ENCODE measurements around the gene CHIT1. TPM values are rescaled to one million over a fixed set of nuclear protein-coding genes. Genes with fewer than 3 reads are reported as not detected.
"Not testable (repeated sequence)": the region's sequence is repeated elsewhere in the genome, so short reads cannot be mapped to it uniquely, and the experiment has no call there.

Gene CHIT1
- total RNA-seq, 1 donor from 2014 or later = 0.28 TPM

- DNase-seq (ENCODE audit: low spot score); ATAC-seq: not testable (repeated sequence)
These were observed 36.7 kb upstream of the CHIT1 start for GRCh38 chr1:203266140-203266539.

GRCh38 chr1:203265541-203265940, 36.1 kb upstream of the CHIT1 start:
- DNase-seq (ENCODE audit: low spot score) = no peak
- ATAC-seq = no peak

DNA sequence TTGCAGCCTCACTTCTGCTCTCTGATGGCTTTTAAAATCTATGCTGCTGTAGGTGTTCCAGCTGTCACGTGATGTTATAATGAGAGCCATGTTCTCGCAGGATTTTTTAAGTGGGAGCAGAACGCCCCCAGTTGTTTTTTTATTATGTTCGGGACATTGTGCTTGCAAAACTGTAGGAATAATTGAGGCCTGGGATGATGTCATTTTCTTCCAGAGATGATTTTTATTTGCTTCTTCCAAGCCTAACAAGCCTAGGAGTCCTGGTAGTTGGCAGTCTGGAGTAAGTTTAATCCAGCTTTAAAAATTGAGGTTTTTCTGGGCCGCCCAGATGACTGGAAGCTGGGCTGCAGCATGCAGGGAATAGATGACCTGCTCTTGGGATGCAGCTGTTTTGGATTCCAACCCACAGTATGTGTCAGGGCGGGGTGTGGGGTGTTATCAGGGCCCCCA, 34.6 kb upstream of the CHIT1 start:
- no peak for ATAC-seq
- no peak for DNase-seq (ENCODE audit: low spot score)

DNA sequence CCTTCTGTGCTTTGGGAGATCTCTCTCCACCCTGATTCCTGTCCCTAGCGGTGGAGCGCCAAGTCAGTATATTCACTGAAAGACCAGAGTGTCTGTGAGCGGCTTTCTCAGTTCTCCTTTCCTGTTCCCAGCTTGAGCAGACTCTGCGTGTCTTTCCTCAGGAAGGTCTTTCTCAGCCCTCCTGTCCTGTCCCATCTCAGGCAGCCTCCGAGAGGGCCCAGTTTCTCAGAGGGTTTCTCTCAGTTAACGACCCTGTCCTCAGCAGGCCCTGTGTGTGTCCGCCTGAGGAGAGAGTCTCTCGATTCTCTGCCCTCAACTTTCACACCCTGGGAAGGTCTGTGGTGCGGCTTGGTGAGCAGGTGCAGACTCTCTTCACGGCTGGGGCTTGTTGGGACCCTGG, 34.0 kb upstream of the CHIT1 start:
- ATAC-seq (no peak), DNase-seq (ENCODE audit: low spot score) (no peak)

DNA sequence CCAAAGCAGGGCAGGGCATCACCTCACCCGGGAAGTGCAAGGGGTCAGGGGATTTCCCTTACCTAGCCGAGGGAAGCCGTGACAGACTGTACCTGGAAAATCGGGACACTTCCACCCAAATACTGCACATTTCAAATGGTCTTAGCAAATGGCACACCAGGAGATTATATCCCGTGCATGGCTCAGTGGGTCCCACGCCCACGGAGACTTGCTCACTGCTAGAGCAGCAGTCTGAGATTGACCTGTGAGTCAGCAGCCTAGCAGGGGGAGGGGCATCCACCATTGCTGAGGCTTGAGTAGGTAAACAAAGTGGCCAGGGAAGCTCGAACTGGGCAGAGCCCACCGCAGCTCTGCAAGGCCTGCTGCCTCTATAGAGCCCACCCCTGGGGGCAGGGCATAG, 27.2 kb upstream of the CHIT1 start:
- not testable (repeated sequence) for DNase-seq (ENCODE audit: low spot score); ATAC-seq

DNA sequence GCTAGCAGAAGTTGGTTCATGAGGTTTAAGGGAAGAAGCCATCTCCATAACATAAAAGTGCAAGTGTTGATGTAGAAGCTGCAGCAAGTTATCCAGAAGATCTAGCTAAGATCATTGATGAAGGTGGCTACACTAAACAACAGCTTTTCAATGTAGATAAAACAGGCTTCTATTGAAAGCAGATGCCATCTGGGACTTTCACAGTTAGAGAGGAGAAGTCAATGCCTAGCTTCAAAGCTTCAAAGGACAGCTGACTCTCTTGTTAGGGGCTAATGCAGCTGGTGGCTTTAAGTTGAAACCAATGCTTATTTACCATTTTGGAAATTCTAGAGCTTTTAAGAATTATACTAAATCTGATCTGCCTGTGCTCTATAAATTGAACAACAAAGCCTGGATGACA, 25.3 kb upstream of the CHIT1 start:
- DNase-seq (ENCODE audit: low spot score); ATAC-seq: not testable (repeated sequence)

- no peak for ATAC-seq
- DNase-seq (ENCODE audit: low spot score) = no peak
These were observed 23.2 kb upstream of the CHIT1 start for GRCh38 chr1:203252678-203253077.

- no peak for DNase-seq (ENCODE audit: low spot score)
- no peak for ATAC-seq
These were observed 22.0 kb upstream of the CHIT1 start for GRCh38 chr1:203251466-203251865.

DNA sequence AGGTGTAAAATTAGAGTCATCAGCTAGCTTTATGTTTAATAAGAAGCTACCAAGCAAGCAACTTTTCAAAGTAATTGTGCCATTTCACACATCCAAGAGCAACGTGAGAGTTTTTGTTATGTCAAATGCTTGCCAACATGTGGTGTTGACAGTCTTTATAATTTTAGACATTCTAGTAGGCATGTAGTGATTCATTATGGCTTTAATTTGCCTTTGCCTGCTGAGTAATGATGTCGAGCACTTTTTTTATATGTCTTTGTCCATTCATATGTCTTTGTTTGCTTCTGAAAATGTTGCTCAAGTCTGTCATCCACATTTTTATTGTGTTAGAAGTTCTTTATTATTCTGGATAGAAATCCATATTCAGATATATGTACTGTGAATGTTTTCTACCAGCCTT, 21.4 kb upstream of the CHIT1 start:
- no peak for DNase-seq (ENCODE audit: low spot score)
- no peak for ATAC-seq

DNA sequence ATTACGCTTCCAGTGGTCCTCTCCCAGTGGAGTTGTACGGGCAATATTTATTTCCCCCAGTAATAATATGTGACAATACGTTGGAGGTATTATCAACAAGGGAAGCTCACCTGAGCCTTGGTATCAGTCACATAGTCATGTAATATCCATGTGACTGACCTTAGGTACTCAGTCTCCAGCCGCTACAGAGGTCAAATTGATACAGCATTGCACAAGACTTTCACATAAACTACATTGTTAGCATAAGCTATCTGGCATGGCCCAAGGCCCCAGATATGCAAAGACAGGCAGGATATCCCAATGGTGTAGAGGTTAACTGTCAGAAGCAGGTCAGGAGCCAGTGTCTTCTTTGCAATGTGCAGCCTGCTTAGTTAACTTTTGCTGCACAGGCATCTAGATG, 15.3 kb upstream of the CHIT1 start:
- peak; percentile 99 for ATAC-seq
- DNase-seq (ENCODE audit: low spot score) = peak; percentile 62

- not testable (repeated sequence) for ATAC-seq; DNase-seq (ENCODE audit: low spot score)
These were observed 12.2 kb upstream of the CHIT1 start for GRCh38 chr1:203241708-203242107.

- ATAC-seq (no peak), DNase-seq (ENCODE audit: low spot score) (no peak)
These were observed 10.2 kb upstream of the CHIT1 start for GRCh38 chr1:203239526-203240305.

DNA sequence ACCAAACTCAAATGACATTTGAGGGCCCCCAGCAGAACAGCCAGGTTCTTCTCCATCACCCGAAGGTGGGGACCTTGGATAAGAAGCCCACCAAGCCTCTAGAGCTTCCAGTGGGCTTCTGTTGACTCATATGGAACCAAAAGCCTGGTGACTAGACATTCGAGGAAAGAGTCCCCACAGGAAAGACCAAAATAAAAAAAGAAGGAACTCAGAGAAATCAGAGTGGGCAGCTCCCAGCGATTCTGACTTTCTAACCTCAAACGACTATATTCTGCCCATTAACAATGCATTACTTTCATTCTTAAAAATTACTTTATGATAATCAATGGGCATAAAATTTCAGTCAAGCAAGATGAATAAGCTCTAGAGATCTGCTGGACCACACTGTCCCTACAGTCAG, 9.6 kb upstream of the CHIT1 start:
- DNase-seq (ENCODE audit: low spot score) (no peak), ATAC-seq (no peak)

- no peak for ATAC-seq
- DNase-seq (ENCODE audit: low spot score) = no peak
These were observed 9.1 kb upstream of the CHIT1 start for GRCh38 chr1:203238535-203238934.

DNA sequence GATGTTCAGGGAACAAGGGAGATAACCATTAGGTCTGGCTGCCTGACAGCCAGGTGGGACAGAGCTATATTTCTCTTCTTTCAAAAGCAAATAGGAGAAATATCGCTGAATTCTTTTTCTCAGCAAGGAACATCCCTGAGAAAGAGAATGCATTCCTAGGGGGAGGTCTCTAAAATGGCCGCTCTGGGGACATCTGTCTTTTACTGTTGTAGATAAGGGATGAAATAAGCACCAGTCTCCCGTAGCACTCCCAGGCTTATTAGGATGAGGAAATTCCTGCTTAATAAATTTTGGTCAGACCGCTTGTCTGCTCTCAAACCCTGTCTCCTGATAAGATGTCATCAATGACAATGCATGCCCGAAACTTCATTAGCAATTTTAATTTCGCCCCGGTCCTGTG, 5.4 kb upstream of the CHIT1 start:
- ATAC-seq; DNase-seq (ENCODE audit: low spot score): not testable (repeated sequence)

DNA sequence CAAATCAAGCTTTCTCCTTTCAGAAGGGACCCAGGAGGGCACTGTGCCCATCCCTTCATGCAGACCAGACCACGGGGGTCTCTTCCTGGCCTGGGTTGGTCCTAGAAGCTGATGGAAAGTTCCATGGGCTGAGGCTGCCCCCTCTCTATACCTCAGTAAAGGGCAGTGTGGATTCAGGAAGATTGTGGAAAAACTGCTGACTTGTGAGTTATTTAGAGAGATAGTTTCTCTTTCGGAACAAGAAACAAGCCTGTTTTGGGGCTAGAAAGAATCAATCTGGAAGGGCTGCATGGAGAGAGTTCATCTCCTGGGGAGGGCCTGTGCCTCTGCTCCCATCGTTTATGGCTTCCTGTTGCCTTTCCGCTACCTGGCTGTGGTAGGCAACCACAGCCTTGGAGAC, 803 bp downstream of the CHIT1 start:
- no peak for DNase-seq (ENCODE audit: low spot score)

DNA sequence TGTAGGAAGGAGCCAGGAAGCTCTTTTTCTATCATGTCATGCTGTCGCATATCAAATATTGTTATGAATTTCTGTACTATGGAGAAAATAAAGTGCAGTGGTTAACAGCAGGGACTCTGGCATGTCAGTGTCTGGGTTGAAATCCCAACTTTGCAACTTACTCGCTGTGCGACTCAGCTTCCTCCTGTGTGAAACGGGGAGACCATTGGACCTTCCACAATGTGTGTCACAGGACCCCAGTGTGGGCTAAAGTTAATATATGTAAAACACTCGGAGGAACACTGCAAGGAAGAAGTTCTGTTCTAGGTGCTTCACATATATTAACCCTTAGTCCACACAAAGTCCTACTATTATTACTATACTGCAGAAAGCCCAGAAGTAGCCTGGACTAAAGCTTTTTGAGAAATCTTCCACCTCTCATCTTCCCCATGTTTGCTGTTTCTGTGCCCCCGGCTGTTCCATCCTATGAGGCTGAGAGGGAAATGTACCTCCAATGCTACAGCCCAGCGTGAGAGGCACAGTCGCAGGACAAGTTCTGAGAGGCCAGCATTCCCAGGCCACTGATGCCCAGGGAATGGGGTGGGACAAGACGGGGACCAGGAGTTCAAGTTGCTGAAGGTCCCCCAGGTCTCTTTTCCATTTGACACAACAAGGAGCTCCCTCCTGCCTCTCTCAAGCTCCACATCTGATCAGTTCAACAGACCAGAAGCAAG, 1.9 kb downstream of the CHIT1 start:
- ATAC-seq (no peak), DNase-seq (ENCODE audit: low spot score) (no peak)

More for the DNA sequence above, 803 bp downstream of the CHIT1 start:
- ATAC-seq = no peak

- DNase-seq (ENCODE audit: low spot score) (no peak), ATAC-seq (no peak)
These were observed 4.4 kb downstream of the CHIT1 start for GRCh38 chr1:203225071-203225470.

DNA sequence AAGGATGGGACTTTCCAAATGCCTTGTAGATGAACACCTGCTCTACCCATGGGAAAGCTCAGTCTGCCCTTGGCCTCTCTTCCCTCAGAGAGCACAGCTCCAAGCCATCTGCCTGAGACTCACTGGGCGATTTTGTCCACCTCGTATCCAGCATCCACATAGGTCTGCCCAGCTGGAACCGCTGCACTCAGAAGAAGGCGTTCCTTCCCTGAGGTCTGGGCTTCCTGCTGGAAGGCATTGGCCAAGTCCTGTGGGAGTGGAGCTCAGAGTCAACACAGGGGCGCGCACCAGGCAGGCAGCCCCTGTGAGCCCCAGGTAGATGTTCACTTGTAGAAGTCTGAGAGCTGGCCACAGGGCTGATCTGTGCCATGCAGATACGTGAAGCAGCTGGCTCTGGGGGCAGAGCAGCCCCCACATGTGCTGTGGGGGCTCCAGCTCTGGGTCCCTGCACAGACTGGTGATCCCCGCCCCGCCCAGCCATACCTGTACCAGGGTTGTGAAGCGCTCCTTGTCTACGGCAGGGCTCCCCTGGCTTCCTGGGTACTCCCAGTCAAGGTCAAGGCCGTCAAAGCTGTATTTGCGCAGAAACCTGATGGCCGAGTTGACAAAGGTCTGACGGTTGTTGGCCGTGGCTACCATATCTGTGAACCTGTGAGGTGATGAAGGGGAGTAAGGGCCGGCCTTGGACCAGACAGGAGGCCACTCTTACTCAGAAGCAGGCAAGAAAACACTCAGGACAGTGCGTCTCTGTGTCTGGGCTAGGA, 6.3 kb downstream of the CHIT1 start:
- peak; percentile 38 for DNase-seq (ENCODE audit: low spot score)
- ATAC-seq = no peak

GRCh38 chr1:203219934-203220333, 9.5 kb downstream of the CHIT1 start:
- ATAC-seq (no peak), DNase-seq (ENCODE audit: low spot score) (peak; percentile 27)

GRCh38 chr1:203219171-203219570, 10.3 kb downstream of the CHIT1 start:
- no peak for ATAC-seq
- peak; percentile 26 for DNase-seq (ENCODE audit: low spot score)
